ENCODE data around the gene RBBP4. TPM values are rescaled to one million over a fixed set of nuclear protein-coding genes. Genes with fewer than 3 reads are reported as not detected.
A peak's percentile ranks its signal among the peaks of the same experiment; 100 is the strongest.

Gene RBBP4
- total RNA-seq, 1 donor from 2014 or later: 96.6 TPM

DNA sequence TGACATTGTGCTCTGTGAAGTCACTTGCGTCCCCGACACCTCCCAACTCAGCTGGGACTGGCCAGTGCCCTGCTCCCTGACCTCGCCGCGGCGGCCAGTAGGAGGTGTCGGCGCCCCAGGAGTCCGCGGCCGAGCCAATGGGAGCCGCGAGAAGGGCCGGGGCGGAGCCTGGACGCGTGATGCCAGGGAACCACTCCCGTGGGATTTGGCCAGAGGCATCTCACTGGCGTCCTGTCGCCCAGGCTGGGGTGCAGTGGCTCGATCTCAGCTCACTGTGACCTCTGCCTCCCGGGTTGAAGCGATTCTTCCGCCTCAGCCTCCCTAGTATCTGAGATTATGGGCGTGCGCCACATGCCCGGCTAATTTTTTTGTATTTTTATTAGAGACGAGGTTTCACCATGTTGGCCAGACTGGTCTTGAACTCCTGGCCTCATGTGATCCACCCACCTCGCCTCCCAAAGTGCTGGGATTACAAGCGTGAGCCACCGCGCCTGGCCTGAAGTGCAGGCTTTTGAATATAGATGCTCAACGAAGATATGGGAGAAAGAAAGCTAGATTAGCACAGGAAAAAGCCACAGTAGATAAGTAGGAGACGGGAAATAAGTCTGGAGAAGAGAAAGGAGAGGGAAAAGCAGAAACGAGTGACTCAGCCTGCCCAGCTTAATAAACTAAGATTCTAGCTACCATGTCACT, 38.7 kb upstream of the RBBP4 start:
- DNase-seq: peak; percentile 88
- Histone ChIP-seq H3K27ac (replicated peaks) (peak overlapping the region; percentile 82), H3K27me3 (ENCODE audit: low read depth) (no peaks in the 10 kb centered on the region), H3K9me3 (replicated peaks) (no peaks in the 10 kb centered on the region), H3K36me3 (no peaks in the 10 kb centered on the region), H3K4me1 (peaks cover 18% of the 10 kb centered on the region), H3K4me3 (peak overlapping the region; percentile 75)
- intact Hi-C loops (cut with micrococcal nuclease): no loop called here
- TF ChIP-seq, protein P1, sequence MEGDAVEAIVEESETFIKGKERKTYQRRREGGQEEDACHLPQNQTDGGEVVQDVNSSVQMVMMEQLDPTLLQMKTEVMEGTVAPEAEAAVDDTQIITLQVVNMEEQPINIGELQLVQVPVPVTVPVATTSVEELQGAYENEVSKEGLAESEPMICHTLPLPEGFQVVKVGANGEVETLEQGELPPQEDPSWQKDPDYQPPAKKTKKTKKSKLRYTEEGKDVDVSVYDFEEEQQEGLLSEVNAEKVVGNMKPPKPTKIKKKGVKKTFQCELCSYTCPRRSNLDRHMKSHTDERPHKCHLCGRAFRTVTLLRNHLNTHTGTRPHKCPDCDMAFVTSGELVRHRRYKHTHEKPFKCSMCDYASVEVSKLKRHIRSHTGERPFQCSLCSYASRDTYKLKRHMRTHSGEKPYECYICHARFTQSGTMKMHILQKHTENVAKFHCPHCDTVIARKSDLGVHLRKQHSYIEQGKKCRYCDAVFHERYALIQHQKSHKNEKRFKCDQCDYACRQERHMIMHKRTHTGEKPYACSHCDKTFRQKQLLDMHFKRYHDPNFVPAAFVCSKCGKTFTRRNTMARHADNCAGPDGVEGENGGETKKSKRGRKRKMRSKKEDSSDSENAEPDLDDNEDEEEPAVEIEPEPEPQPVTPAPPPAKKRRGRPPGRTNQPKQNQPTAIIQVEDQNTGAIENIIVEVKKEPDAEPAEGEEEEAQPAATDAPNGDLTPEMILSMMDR (IDR thresholded peaks at IDR 0.05; ENCODE audit: borderline replicate concordance): peak; percentile 56

DNA sequence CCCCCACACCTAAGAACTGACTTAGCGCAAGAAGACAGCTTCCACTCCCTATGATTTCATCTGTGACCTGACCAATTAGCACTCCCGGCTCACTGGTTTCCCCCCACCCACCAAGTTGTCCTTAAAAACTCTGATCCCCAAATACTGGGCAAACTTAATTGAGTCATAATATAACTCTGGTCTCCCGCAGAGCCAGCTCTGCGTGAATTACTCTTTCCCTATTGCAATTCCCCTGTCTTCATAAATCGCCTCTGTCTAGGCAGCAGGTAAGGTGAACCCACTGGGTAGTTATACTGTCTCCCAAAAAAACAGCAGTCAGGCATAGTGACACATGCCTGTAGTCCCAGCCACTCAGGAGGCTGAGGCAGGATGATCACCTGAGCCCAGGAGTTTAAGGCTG, 37.5 kb upstream of the RBBP4 start:
- DNase-seq: no peak
- Histone ChIP-seq H3K4me3 (no peak overlapping the region), H3K27me3 (ENCODE audit: low read depth) (no peaks in the 10 kb centered on the region), H3K36me3 (no peaks in the 10 kb centered on the region), H3K9me3 (replicated peaks) (no peaks in the 10 kb centered on the region), H3K27ac (replicated peaks) (no peak overlapping the region), H3K4me1 (peaks cover 18% of the 10 kb centered on the region)
- intact Hi-C loops (cut with micrococcal nuclease): no loop called here
- TF ChIP-seq, protein P1 (IDR thresholded peaks at IDR 0.05; ENCODE audit: borderline replicate concordance): no peak

DNA sequence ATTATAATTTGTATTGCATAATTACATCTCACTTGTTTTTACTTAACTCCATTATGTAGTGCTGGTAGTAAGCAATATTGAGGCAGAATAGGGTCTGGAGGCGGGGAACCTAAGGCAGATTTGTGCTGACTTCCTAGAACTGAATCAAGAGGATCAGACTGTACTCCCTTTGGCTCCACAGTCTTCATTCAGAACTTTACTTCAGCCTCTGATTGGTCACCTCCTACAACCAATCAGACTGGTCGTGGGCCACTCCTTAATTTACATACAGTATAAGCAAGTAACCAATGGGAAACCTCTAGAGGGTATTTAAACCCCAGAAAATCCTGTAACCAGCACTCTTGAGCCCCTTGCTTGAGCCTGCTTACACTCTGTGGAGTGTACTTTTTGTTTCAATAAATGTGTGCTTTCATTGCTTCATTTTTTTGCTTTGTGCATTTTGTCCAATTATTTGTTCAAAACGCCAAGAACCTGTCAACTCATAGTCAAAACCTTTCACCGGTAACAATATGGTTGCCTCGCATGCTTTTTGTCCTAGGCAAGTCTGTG, 32.3 kb upstream of the RBBP4 start:
- H3K4me1 ChIP-seq: no peaks in the 10 kb centered on the region
- no peaks in the 10 kb centered on the region for H3K27me3 ChIP-seq (ENCODE audit: low read depth)
- H3K9me3 ChIP-seq (replicated peaks): no peaks in the 10 kb centered on the region
- no peak overlapping the region for H3K4me3 ChIP-seq
- DNase-seq: no peak
- peaks cover 11% of the 10 kb centered on the region for H3K36me3 ChIP-seq
- intact Hi-C loops (cut with micrococcal nuclease): no loop called here
- TF ChIP-seq, protein P1 (IDR thresholded peaks at IDR 0.05; ENCODE audit: borderline replicate concordance): no peak
- no peak overlapping the region for H3K27ac ChIP-seq (replicated peaks)

DNA sequence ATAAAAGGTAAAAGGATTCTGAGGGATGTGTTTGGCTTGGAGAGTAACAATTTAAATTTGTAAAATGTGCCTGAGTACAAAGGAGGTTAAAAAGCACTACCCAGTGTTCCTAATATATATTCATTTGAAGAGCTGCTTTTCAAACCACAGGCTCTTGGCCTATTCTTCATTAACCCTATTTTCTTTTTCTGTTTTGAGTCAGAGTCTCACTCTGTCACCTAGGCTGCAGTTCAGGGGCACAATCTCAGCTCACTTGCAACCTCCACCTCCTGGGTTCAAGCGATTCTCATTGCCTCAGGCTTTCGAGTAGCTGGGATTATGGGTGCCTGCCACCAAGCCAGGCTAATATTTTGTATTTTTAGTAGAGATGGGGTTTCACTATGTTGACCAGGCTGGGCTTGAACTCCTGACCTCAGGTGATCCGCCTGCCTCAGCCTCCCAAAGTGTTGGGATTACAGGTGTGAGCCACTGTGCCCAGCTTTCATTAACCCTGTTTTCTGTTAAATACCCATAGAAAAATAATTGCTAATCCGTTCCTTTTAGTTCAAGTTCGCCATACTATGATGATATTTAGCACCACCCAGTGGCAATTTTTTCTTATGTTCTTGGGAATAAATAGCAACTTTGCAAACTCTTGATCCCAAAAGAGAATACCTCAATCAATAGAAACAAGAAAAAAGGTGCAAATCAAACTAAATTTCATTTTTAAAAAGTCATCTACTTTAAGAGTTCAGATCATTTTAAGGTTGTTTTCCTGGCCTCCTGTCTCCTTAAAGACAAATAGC, 31.1 kb upstream of the RBBP4 start:
- TF ChIP-seq, protein P1 (IDR thresholded peaks at IDR 0.05; ENCODE audit: borderline replicate concordance): peak; percentile 18
- Histone ChIP-seq H3K4me3 (no peak overlapping the region), H3K27me3 (ENCODE audit: low read depth) (no peaks in the 10 kb centered on the region), H3K36me3 (peaks cover 11% of the 10 kb centered on the region), H3K9me3 (replicated peaks) (no peaks in the 10 kb centered on the region), H3K27ac (replicated peaks) (no peak overlapping the region), H3K4me1 (no peaks in the 10 kb centered on the region)
- no peak for DNase-seq
- intact Hi-C loops (cut with micrococcal nuclease): no loop called here

DNA sequence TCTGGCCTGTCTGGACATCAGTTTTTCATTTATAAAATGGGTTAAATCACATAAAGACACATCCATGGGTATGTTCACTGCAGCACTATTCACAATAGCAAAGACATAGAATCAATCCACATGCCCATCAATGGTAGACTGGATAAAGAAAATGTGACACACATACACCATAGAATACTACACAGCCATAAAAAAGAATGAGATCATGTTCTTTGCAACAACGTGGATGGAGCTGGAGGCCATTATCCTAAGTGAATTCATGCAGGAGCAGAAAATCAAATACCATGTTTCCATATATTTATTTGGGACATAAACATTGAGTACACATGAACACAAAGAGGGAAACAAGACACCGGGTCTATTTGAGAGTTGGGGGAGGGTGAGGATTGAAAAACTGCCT, 28.8 kb upstream of the RBBP4 start:
- H3K4me3 ChIP-seq: no peak overlapping the region
- H3K27ac ChIP-seq (replicated peaks): no peak overlapping the region
- DNase-seq: no peak
- no peaks in the 10 kb centered on the region for H3K9me3 ChIP-seq (replicated peaks)
- TF ChIP-seq, protein P1 (IDR thresholded peaks at IDR 0.05; ENCODE audit: borderline replicate concordance): no peak
- no peaks in the 10 kb centered on the region for H3K4me1 ChIP-seq
- intact Hi-C loops (cut with micrococcal nuclease): no loop called here
- H3K27me3 ChIP-seq (ENCODE audit: low read depth): no peaks in the 10 kb centered on the region
- H3K36me3 ChIP-seq: peaks cover 13% of the 10 kb centered on the region
